Small intestine (tissue), 7 donors: Measurements from ENCODE around the gene SHROOM3. TPM values are rescaled to one million over a fixed set of nuclear protein-coding genes. Genes with fewer than 3 reads are reported as not detected.

ENCODE experiments used
- DNase-seq, 2 donors: peaks; one replicate each; pipeline versions ENCODE4 v3.0.0 to v3.0.0-alpha.2; 2013
- FAIRE-seq: peaks from 2 replicates; lab custom pipeline; 2012; peaks lifted over from hg19 to GRCh38; lab: Jason Lieb, UNC
- H3K27ac ChIP-seq, 3 donors: one replicate each; pipeline ENCODE4 v1.5.1; 2013; ENCODE audit warnings: low read length in 2 of 3, mild to moderate bottlenecking in 2 of 3, control low read depth in 1 of 3, inconsistent platforms in 1 of 3, low read depth in 1 of 3, moderate library complexity in 1 of 3
- H3K27me3 ChIP-seq, 3 donors: one replicate each; pipeline ENCODE4 v1.6.1; 2013; ENCODE audit warnings: low read length in 3 of 3, inconsistent platforms in 1 of 3; ENCODE audit not compliant: control insufficient read depth in 3 of 3, insufficient read depth in 3 of 3
- H3K36me3 ChIP-seq, 3 donors: one replicate each; pipeline ENCODE4 v1.6.1; 2013; ENCODE audit warnings: low read length in 3 of 3, inconsistent platforms in 1 of 3, low read depth in 1 of 3, mild to moderate bottlenecking in 1 of 3, moderate library complexity in 1 of 3; ENCODE audit not compliant: control insufficient read depth in 3 of 3, insufficient read depth in 2 of 3
- H3K4me1 ChIP-seq, 3 donors: one replicate each; pipeline ENCODE4 v1.6.1; 2013; ENCODE audit warnings: low read length in 2 of 3, inconsistent platforms in 1 of 3, low read depth in 1 of 3, mild to moderate bottlenecking in 1 of 3, moderate library complexity in 1 of 3; ENCODE audit not compliant: control insufficient read depth in 3 of 3, insufficient read depth in 2 of 3
- H3K4me3 ChIP-seq, 3 donors: one replicate each; pipeline ENCODE4 v1.5.1; 2013; ENCODE audit warnings: low read length in 3 of 3, control low read depth in 1 of 3, inconsistent platforms in 1 of 3, low read depth in 1 of 3, mild to moderate bottlenecking in 1 of 3, moderate library complexity in 1 of 3
- H3K9me3 ChIP-seq, 2 donors: one replicate each; pipeline ENCODE4 v1.6.1; 2013; ENCODE audit warnings: low read depth in 1 of 2, low read length in 1 of 2; ENCODE audit not compliant: control insufficient read depth in 2 of 2, insufficient read depth in 1 of 2
- WGBS, 3 donors: extraction: QIAGEN DNeasy Blood & Tissue Kit; methylation state at CpG; one replicate each; pipeline ENCODE4 v1.1.7; 2013; 5-methylcytosine and 5-hydroxymethylcytosine counted together
- polyA plus RNA-seq, 4 donors: library from polyadenylated mRNA; stranded (reverse) in 3 of 4; unstranded in 1 of 4; fragments of 200-250 nt in 3 of 4; fragments of 120-200 nt in 1 of 4; gene quantifications; one replicate each; pipeline versions ENCODE4 v1.2.1 to v1.2.3, GENCODE V29; 2013
- donor health status: healthy with polysubstance abuse.
- donor health status: control.
- donor health status: control.
- donor health status: Bipolar disorder and iron deficiency.
- donor health status: healthy.

SHROOM3 gene
- polyA plus RNA-seq, 4 donors, result 21.6 to 52.5 (median 27.8) TPM

DNA sequence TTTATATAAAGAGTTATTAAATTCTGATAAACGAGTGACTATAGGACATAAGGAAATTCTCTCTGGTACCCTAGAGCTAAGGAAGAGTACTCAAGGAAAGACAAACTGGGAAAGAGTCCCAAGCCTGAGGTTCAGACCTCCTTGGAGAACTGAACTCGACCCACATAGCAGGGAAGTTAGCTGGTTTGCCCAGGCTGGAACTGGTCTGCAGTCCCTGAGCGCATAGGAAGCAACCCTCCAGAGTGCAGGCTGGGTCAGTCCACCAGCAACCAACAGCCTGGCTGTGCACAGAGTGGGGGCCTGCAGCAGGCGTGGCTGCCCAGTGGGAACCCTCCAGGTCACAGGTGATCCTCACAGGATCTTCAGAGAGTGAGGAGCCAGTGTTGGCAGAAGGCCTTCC lies 348.8 kb downstream of the SHROOM3 start:
- FAIRE-seq, result no peak
- Histone ChIP-seq H3K4me3 (no peak overlapping the region), H3K36me3 (peaks cover 0 to 38% (median 13%) of the 10 kb centered on the region in 3 donors), H3K9me3 (peaks cover 0 to 4% of the 10 kb centered on the region in 2 donors), H3K4me1 (no peaks in the 10 kb centered on the region), H3K27ac (no peak overlapping the region), H3K27me3 (no peaks in the 10 kb centered on the region)
- DNase-seq, result no peak
- WGBS, 3 donors, result 79 to 87% (median 84%) methylated on average over 4 of the region's 4 CpGs

DNA sequence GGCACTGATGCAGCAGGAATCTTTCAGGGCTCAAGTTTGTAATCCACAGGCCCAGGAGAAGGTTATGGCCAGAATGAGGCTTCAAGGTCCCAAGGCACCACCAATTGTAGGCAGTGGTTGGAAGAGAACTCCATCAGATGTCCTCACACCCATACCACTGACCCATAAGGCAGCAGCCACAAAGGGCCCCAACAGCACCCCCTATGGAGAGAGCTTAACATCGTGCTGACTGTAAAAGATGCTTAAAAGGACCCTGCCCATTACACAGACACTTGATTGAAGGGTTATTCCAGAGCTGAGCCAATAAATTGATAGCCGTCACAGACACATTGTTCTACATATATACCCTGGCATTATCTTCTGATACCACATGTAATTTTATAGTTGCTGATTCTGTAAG lies 349.2 kb downstream of the SHROOM3 start:
- no peaks in the 10 kb centered on the region for H3K4me1 ChIP-seq
- WGBS, 3 donors, result 76 to 84% (median 80%) methylated on average over 2 of the region's 2 CpGs
- no peak overlapping the region for H3K4me3 ChIP-seq
- FAIRE-seq (no peak), DNase-seq (no peak)
- H3K9me3 ChIP-seq, result peaks cover 0 to 4% of the 10 kb centered on the region in 2 donors
- H3K27me3 ChIP-seq, result no peaks in the 10 kb centered on the region
- peaks cover 0 to 34% (median 12%) of the 10 kb centered on the region in 3 donors for H3K36me3 ChIP-seq
- no peak overlapping the region for H3K27ac ChIP-seq

DNA sequence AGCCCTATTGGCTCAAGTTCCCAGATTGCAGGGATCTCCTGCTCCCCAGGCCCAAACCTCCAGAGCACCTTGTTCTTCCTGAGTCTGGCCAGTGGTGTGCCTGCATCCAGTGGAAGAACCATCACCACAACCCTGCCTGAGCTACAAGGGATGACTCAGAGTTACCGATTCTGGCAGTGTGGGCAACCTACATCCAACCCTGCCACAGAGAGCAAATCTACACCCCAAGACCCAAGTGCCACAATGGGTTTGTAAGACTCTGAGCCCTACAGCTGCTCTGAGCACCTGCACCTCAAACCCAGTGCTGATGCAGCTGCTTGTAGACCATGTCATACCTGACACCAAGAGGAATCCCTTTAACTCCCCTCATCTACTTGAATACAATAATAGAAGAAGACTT lies 352.9 kb downstream of the SHROOM3 start:
- no peak overlapping the region for H3K27ac ChIP-seq
- no peak overlapping the region for H3K4me3 ChIP-seq
- DNase-seq, result no peak
- FAIRE-seq, result no peak
- no peaks in the 10 kb centered on the region for H3K4me1 ChIP-seq
- 90 to 100% (median 100%) methylated on average over 1 of the region's 1 CpG for WGBS, 3 donors
- no peaks in the 10 kb centered on the region for H3K27me3 ChIP-seq
- H3K9me3 ChIP-seq, result peaks cover 0 to 4% of the 10 kb centered on the region in 2 donors
- peaks cover 0 to 19% (median 2%) of the 10 kb centered on the region in 3 donors for H3K36me3 ChIP-seq

DNA sequence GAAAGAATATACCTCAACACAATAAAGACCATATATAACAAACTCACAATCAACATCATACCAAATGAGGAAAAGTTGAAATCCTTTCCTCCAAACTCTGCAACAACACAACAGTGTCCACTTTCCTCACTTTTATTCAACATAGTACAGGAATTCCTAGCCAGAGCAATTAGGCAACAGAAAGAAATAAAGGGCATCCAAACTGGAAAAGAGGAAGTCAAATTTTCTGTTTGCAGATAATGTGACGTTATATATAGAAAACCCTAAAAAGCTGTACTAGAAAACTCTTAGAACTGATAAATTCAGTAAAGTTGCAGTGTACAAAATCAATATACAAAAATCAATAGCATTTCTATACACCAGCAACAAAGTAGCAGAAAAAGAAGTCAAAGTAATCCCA lies 355.3 kb downstream of the SHROOM3 start:
- Histone ChIP-seq H3K36me3 (peaks cover 0 to 12% (median 2%) of the 10 kb centered on the region in 3 donors), H3K27me3 (no peaks in the 10 kb centered on the region), H3K4me3 (no peak overlapping the region), H3K9me3 (peaks cover 0 to 4% of the 10 kb centered on the region in 2 donors), H3K27ac (no peak overlapping the region), H3K4me1 (no peaks in the 10 kb centered on the region)
- 82 to 90% (median 90%) methylated on average over 1 of the region's 1 CpG for WGBS, 3 donors
- FAIRE-seq, result no peak
- DNase-seq, result no peak

DNA sequence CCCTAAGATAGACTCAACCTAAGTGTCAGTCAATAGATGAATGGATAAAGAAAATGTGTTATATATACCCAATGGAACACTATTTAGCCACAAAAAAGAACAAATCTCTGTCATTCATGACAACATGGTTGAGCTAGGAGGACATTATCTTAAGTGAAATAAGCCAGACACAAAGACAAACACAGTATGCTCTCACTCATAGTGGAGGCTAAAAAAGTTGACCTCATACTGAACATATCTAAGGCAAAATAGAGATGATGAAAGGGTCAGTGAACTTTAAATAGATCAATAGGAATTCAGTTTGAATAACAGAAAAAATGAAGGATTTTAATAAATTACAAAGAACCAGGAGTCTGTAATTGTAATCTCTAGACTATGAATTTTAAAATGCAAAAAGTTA lies 356.4 kb downstream of the SHROOM3 start:
- no peak overlapping the region for H3K4me3 ChIP-seq
- no peaks in the 10 kb centered on the region for H3K4me1 ChIP-seq
- no peaks in the 10 kb centered on the region for H3K27me3 ChIP-seq
- H3K9me3 ChIP-seq, result peaks cover 0 to 4% of the 10 kb centered on the region in 2 donors
- DNase-seq (no peak), FAIRE-seq (no peak)
- H3K27ac ChIP-seq, result no peak overlapping the region
- H3K36me3 ChIP-seq, result peaks cover 0 to 9% (median 0%) of the 10 kb centered on the region in 3 donors

DNA sequence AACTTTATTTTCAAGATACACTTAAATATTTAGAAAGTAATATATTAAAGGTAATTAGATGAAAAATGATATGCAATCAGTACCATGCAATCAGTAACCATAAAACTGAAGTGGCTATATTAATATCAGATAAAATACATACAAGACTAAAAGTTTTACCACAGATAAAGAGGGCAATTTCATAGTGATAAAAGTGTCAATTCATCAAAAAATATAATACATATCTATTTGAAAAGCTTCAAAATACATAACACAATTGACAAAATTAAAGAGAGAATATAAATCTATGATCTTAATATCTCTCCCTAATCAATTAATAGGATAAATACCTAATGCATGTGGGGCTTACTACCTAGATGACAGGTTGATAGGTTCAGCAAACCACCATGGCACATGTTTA lies 357.4 kb downstream of the SHROOM3 start:
- FAIRE-seq, result no peak
- Histone ChIP-seq H3K9me3 (peaks cover 0 to 4% of the 10 kb centered on the region in 2 donors), H3K36me3 (no peaks in the 10 kb centered on the region)

DNA sequence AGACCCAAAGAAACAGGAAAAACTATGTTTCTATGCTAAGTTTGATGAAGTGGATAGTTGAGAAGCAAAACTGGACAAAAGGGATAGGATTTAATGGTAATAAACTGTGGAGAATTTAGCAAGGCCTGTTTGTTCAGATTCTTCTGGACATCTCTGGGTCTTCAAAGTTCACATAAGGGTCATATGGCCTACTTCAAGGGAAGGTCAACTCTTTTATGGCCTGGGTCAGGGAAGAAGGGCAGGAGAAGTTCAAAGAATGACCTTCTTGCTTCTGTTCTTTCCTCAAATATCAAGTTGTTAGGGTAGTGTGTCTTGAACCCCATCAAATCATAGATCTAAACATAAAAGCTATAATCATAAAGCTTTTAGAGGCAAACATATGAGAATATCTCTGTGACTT lies 360.2 kb downstream of the SHROOM3 start:
- FAIRE-seq (no peak), DNase-seq (no peak)
- Histone ChIP-seq H3K9me3 (no peaks in the 10 kb centered on the region), H3K4me1 (no peaks in the 10 kb centered on the region), H3K36me3 (no peaks in the 10 kb centered on the region), H3K27ac (no peak overlapping the region), H3K27me3 (no peaks in the 10 kb centered on the region), H3K4me3 (no peak overlapping the region)

More for the DNA sequence above, 357.4 kb downstream of the SHROOM3 start:
- Histone ChIP-seq H3K4me3 (no peak overlapping the region), H3K27me3 (no peaks in the 10 kb centered on the region), H3K27ac (no peak overlapping the region), H3K4me1 (no peaks in the 10 kb centered on the region)
- DNase-seq, result no peak

DNA sequence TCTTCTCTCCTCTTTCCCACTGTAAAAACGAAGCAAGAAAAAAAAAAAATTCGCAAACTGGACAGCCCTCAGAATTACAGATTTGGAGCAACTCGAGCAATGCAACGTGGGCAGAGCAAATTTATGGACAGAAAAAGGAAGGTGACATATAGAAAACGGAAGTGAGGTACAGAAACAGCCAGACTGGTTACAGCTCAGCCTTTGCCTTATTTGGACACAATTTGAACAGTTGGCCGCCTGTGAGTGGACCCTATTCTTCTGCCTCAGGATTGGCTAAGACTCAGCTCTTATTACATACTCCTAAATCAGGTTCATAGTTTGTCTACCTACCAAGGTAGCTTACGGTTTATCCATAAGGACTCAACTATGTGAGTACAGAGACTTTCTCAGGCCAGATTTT lies 364.1 kb downstream of the SHROOM3 start:
- Histone ChIP-seq H3K27ac (no peak overlapping the region), H3K9me3 (no peaks in the 10 kb centered on the region), H3K36me3 (no peaks in the 10 kb centered on the region), H3K27me3 (peaks cover 0 to 5% (median 0%) of the 10 kb centered on the region in 3 donors), H3K4me1 (peaks cover 0 to 14% (median 0%) of the 10 kb centered on the region in 3 donors), H3K4me3 (no peak overlapping the region)
- no peak for FAIRE-seq
- WGBS, 3 donors, result 68 to 73% (median 72%) methylated on average over 7 of the region's 7 CpGs
- no peak for DNase-seq

DNA sequence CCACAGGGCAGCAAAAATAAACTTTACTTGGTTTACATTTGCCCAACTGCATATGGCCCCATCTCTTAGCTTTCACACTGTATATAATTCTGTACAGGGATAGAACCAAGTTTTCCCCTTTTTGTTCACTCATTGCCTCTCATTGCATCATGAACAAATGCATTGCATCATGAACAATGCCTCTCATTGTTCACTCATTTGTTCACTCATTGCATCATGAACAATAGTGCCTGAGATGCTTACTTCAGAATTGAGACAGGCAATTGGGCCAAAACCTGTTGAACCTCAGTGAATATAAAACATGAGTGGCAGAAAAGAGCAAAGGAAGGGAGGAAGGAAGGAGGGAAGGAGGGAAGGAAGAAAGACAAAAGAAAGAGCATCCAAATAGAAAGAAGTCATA lies 364.7 kb downstream of the SHROOM3 start:
- H3K9me3 ChIP-seq, result no peaks in the 10 kb centered on the region
- no peak overlapping the region for H3K27ac ChIP-seq
- no peak for DNase-seq
- peaks cover 0 to 5% (median 0%) of the 10 kb centered on the region in 3 donors for H3K27me3 ChIP-seq
- H3K4me3 ChIP-seq, result no peak overlapping the region
- H3K4me1 ChIP-seq, result peaks cover 0 to 14% (median 0%) of the 10 kb centered on the region in 3 donors
- FAIRE-seq, result no peak
- no peaks in the 10 kb centered on the region for H3K36me3 ChIP-seq
